GM23248 (cell line): ENCODE measurements around the gene ZNF428. TPM values are rescaled to one million over a fixed set of nuclear protein-coding genes. Genes with fewer than 3 reads are reported as not detected.

Experiments used
- DNase-seq: peaks from one replicate; pipeline ENCODE4 v3.0.0-alpha.2; 2015
- H2AFZ ChIP-seq: fragments of 200-600 bp; sonication (generic); 2 replicates; pipeline ENCODE4 v1.6.1; 2016; ENCODE audit warnings: antibody characterized with exemption
- H3F3A ChIP-seq: fragments of 200-600 bp; sonication (generic); 2 replicates; pipeline ENCODE4 v1.6.1; 2016; ENCODE audit warnings: mild to moderate bottlenecking, antibody characterized with exemption, mixed run types; ENCODE audit not compliant: insufficient read depth
- H3K27ac ChIP-seq: fragments of 200-600 bp; sonication (generic); 2 replicates; pipeline ENCODE4 v1.5.1; 2016; ENCODE audit warnings: mild to moderate bottlenecking
- H3K27me3 ChIP-seq: fragments of 200-600 bp; sonication (generic); replicated peaks from 2 replicates; pipeline ENCODE4 v1.6.1; 2016; ENCODE audit warnings: mild to moderate bottlenecking; ENCODE audit not compliant: insufficient read depth
- H3K36me3 ChIP-seq: fragments of 200-600 bp; sonication (generic); 2 replicates; pipeline ENCODE4 v1.6.1; 2016; ENCODE audit warnings: low read depth, mild to moderate bottlenecking
- H3K4me1 ChIP-seq: fragments of 200-600 bp; sonication (generic); 2 replicates; pipeline ENCODE4 v1.6.1; 2016; ENCODE audit warnings: mild to moderate bottlenecking; ENCODE audit not compliant: insufficient read depth
- H3K4me2 ChIP-seq: fragments of 200-600 bp; sonication (generic); one replicate; pipeline ENCODE4 v1.6.1; 2016; ENCODE audit warnings: mild to moderate bottlenecking; ENCODE audit not compliant: unreplicated experiment
- H3K4me3 ChIP-seq: fragments of 200-600 bp; sonication (generic); 2 replicates; pipeline ENCODE4 v1.5.1; 2016; ENCODE audit warnings: mild to moderate bottlenecking
- H3K79me2 ChIP-seq: fragments of 200-600 bp; sonication (generic); 2 replicates; pipeline ENCODE4 v1.6.1; 2016; ENCODE audit warnings: mild to moderate bottlenecking; ENCODE audit not compliant: insufficient read depth
- H3K9ac ChIP-seq: fragments of 200-600 bp; sonication (generic); 2 replicates; pipeline ENCODE4 v1.6.1; 2016; ENCODE audit warnings: mild to moderate bottlenecking
- H3K9me2 ChIP-seq: fragments of 200-600 bp; sonication (generic); 2 replicates; pipeline ENCODE4 v1.6.1; 2016; ENCODE audit warnings: mixed run types, mild to moderate bottlenecking, moderate library complexity; ENCODE audit not compliant: insufficient read depth
- H3K9me3 ChIP-seq: fragments of 200-600 bp; sonication (generic); one replicate; pipeline ENCODE4 v1.6.1; 2017; ENCODE audit warnings: low read depth
- H4K20me1 ChIP-seq: fragments of 200-600 bp; sonication (generic); 2 replicates; pipeline ENCODE4 v1.6.0; 2016; ENCODE audit not compliant: insufficient read depth
- EZH2 ChIP-seq: fragments of 200-600 bp; sonication (generic); IDR thresholded peaks from 2 replicates; pipeline ENCODE4 v1.6.1; 2018; ENCODE audit warnings: antibody characterized with exemption, mild to moderate bottlenecking; ENCODE audit not compliant: insufficient read depth, poor library complexity, severe bottlenecking
- EZH2phosphoT487 ChIP-seq: fragments of 200-600 bp; sonication (generic); IDR thresholded peaks from 2 replicates; pipeline ENCODE4 v1.6.1; 2018; ENCODE audit warnings: antibody characterized with exemption, moderate library complexity, mild to moderate bottlenecking, low read depth; ENCODE audit not compliant: insufficient read depth
- WGBS, 2 experiments: methylation state at CpG; one replicate each; pipeline ENCODE4 v1.1.6; 2015 to 2017; ENCODE audit warnings: low lambda C conversion rate in 2 of 2, low coverage in 1 of 2; ENCODE audit errors: missing lambda C conversion rate in 2 of 2; 5-methylcytosine and 5-hydroxymethylcytosine counted together
- in situ Hi-C: fragments of 300-500 bp; cut with MboI; formaldehyde crosslinking; loops from 2 replicates; pipeline ENCODE4 v1.15.0; 2020
- polyA plus RNA-seq: library from polyadenylated mRNA; unstranded; fragments of >200 nt; fragmentation: Nextera tagmentation; extraction: Ambion mirVana; gene quantifications from 2 replicates; pipeline ENCODE4 v1.2.1, GENCODE V29; 2016
- total RNA-seq: library from RNA; depleted of rRNA; stranded (reverse); fragments of >200 nt; shearing (Covaris generic); gene quantifications from 2 replicates; pipeline ENCODE4 v1.2.3, GENCODE V29; 2014

ZNF428 gene
- total and polyA plus RNA-seq, 2 experiments from 2014 or later: 29.7 to 36.0 TPM

GRCh38 chr19:43620061-43621001 lies 902 bp upstream of the ZNF428 start:
- in situ Hi-C loops: no loop called here
- Histone ChIP-seq H3K9me3 (no peaks in the 10 kb centered on the region), H3F3A (peaks cover 4% of the 10 kb centered on the region; the same call in 1 of the 2 replicates), H2AFZ (peak overlapping the region; percentile 92), H3K27ac (peak overlapping the region; percentile 70), H3K4me2 (peak overlapping the region; percentile 96), H3K79me2 (peaks cover 50% of the 10 kb centered on the region), H3K9ac (peak overlapping the region; percentile 85), H3K27me3 (no peaks in the 10 kb centered on the region), H3K36me3 (no peaks in the 10 kb centered on the region), H4K20me1 (no peaks in the 10 kb centered on the region), H3K4me1 (peaks cover 12% of the 10 kb centered on the region), H3K4me3 (peak overlapping the region; percentile 73), H3K9me2 (no peaks in the 10 kb centered on the region)
- DNase-seq: no peak
- WGBS, 2 experiments: 38 to 41% methylated on average over 23 of the region's 23 CpGs
- no peak for TF ChIP-seq EZH2phosphoT487
- TF ChIP-seq EZH2: no peak

- H3K4me2 ChIP-seq: peak overlapping the region; percentile 96
- peak; percentile 68 for DNase-seq
- no peaks in the 10 kb centered on the region for H3K9me3 ChIP-seq
- 1 to 2% methylated on average over 14 of the region's 14 CpGs for WGBS, 2 experiments
- H3K4me3 ChIP-seq: peak overlapping the region; percentile 73
- peaks cover 4% of the 10 kb centered on the region; the same call in 1 of the 2 replicates for H3F3A ChIP-seq
- H3K4me1 ChIP-seq: peaks cover 12% of the 10 kb centered on the region
- H3K9me2 ChIP-seq: no peaks in the 10 kb centered on the region
- in situ Hi-C loops: no loop called here
- TF ChIP-seq EZH2 (no peak), EZH2phosphoT487 (no peak)
- no peaks in the 10 kb centered on the region for H3K27me3 ChIP-seq
- peak overlapping the region; percentile 85 for H3K9ac ChIP-seq
- peak overlapping the region; percentile 92 for H2AFZ ChIP-seq
- peak overlapping the region; percentile 70 for H3K27ac ChIP-seq
- H3K79me2 ChIP-seq: peaks cover 62% of the 10 kb centered on the region
- no peaks in the 10 kb centered on the region for H4K20me1 ChIP-seq
- H3K36me3 ChIP-seq: no peaks in the 10 kb centered on the region
Observed at GRCh38 chr19:43618921-43619261, 538 bp downstream of the ZNF428 start.

GRCh38 chr19:43616954-43617353 lies 2.5 kb downstream of the ZNF428 start:
- no peak for DNase-seq
- Histone ChIP-seq H3K36me3 (no peaks in the 10 kb centered on the region), H3K9ac (no peak overlapping the region), H3K9me2 (no peaks in the 10 kb centered on the region), H3K4me1 (peaks cover 12% of the 10 kb centered on the region), H2AFZ (no peak overlapping the region), H3K4me3 (no peak overlapping the region), H3K27me3 (no peaks in the 10 kb centered on the region), H3K9me3 (no peaks in the 10 kb centered on the region), H3K27ac (no peak overlapping the region), H3K4me2 (no peak overlapping the region), H3K79me2 (peaks cover 71% of the 10 kb centered on the region), H4K20me1 (no peaks in the 10 kb centered on the region), H3F3A (peaks cover 4% of the 10 kb centered on the region; the same call in 1 of the 2 replicates)
- WGBS, 2 experiments: 73 to 81% methylated on average over 6 of the region's 6 CpGs
- TF ChIP-seq EZH2phosphoT487: no peak
- no peak for TF ChIP-seq EZH2
- in situ Hi-C loops: no loop called here

- H3K9me3 ChIP-seq: no peaks in the 10 kb centered on the region
- H3K36me3 ChIP-seq: no peaks in the 10 kb centered on the region
- no peaks in the 10 kb centered on the region for H3K27me3 ChIP-seq
- H3K4me1 ChIP-seq: peaks cover 12% of the 10 kb centered on the region
- H3K9me2 ChIP-seq: no peaks in the 10 kb centered on the region
- H3K9ac ChIP-seq: no peak overlapping the region
- H4K20me1 ChIP-seq: no peaks in the 10 kb centered on the region
- peaks cover 4% of the 10 kb centered on the region; the same call in 1 of the 2 replicates for H3F3A ChIP-seq
- H3K4me3 ChIP-seq: no peak overlapping the region
- 70 to 73% methylated on average over 1 of the region's 1 CpG for WGBS, 2 experiments
- no peak for DNase-seq
- TF ChIP-seq EZH2phosphoT487 (no peak), EZH2 (no peak)
- no peak overlapping the region for H3K27ac ChIP-seq
- peaks cover 77% of the 10 kb centered on the region for H3K79me2 ChIP-seq
- no peak overlapping the region for H2AFZ ChIP-seq
- in situ Hi-C loops: no loop called here
- no peak overlapping the region for H3K4me2 ChIP-seq
Observed at GRCh38 chr19:43616306-43616705, 3.1 kb downstream of the ZNF428 start.
